Activated gamma-delta T cell (primary cell): ENCODE data around the gene KNL1.
"Not testable (repeated sequence)": the region's sequence is repeated elsewhere in the genome, so short reads cannot be mapped to it uniquely, and the experiment has no call there.

Source experiments
- DNase-seq: peaks from one replicate; lab custom pipeline; 2025; lab: John Stamatoyannopoulos, UW

Gene KNL1

DNA sequence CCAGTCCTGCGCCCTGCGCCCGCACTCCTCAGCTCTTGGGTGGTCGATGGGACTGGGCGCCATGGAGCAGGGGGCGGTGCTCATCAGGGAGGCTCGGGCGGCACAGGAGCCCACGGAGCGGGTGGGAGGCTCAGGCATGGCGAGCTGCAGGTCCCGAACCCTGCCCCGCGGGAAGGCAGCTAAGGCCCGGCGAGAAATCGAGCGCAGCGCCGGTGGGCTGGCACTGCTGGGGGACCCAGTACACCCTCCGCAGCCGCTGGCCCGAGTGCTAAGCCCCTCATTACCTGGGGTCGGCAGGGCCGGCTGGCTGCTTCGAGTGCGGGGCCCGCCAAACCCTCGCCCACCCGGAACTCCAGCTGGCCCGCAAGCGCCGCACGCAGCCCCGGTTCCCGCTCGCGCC lies 82.9 kb downstream of the KNL1 start:
- not testable (repeated sequence) for DNase-seq

- no peak for DNase-seq
Measured at GRCh38 chr15:40680151-40680550, 86.1 kb downstream of the KNL1 start.

GRCh38 chr15:40680959-40681358 lies 86.9 kb downstream of the KNL1 start:
- DNase-seq, result not testable (repeated sequence)

- DNase-seq, result no peak
Measured at GRCh38 chr15:40684381-40684780, 90.3 kb downstream of the KNL1 start.

DNA sequence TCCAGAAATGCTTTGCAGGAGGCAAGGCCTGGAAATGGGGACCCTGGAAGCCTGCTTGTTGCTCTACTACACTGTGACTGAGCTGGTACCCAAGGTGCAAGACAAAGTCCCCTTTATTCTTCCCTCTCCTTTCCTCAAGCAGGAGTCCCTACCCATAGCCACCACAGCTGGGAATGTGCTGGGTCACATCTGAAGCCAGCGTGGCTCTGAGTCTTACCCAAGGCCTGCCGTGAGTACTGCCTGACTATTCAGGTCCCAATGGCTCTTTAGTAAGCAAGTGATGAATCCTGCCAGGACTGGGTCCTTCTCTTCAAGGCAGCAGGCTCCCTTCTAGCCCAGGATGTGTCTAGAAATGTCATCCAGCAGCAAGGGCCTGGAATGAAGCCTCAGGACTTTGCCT lies 91.3 kb downstream of the KNL1 start:
- no peak for DNase-seq

- DNase-seq, result no peak
Measured at GRCh38 chr15:40688932-40689799, 95.1 kb downstream of the KNL1 start.

DNA sequence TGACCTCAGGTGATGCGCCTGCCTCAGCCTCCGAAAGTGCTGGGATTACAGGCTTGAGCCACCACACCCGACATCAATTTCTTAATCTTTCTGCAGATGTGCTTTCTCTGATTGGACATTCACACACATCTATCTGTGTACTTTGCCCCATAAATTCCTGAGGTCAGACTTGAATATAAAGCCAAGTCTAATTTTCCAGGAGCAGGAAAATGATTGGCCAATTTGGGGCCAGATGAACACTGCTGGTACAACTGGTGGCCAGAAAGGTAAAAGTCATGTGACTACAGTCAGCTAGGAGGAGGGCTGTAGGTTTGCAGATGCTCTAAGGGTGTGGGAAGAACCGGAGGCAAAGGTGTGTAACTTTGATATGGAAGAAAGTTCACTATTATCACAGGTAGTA lies 97.7 kb downstream of the KNL1 start:
- no peak for DNase-seq

GRCh38 chr15:40693904-40694687 lies 100.0 kb downstream of the KNL1 start:
- DNase-seq, result no peak

- peak; percentile 78 for DNase-seq
Measured at GRCh38 chr15:40694688-40695468, 100.8 kb downstream of the KNL1 start, which contains the start of gene RAD51. TSS of gene RAD51 (plus strand) at chr15:40695174. CDS start at chr15:40698759, 3,585 bp downstream.

GRCh38 chr15:40695469-40695890 lies 101.4 kb downstream of the KNL1 start:
- DNase-seq, result no peak

DNA sequence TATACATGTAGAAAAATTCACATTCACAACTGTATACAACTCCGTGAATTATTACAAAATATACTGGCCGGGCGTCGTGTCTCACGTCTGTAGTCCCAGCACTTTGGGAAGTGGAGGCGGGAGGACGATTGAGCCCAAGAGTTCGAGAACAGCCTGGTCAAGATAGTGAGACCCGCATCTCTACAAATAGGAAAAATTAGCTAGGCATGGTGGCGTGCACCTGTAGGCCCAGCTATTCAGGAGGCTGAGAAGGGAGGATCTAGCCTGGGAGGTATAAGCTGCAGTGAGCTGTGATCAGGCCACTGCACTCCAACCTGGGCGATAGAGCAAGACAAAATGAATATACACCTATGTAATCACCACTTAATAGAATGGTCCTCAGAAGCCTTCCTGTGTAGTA lies 102.2 kb downstream of the KNL1 start:
- DNase-seq, result no peak

DNA sequence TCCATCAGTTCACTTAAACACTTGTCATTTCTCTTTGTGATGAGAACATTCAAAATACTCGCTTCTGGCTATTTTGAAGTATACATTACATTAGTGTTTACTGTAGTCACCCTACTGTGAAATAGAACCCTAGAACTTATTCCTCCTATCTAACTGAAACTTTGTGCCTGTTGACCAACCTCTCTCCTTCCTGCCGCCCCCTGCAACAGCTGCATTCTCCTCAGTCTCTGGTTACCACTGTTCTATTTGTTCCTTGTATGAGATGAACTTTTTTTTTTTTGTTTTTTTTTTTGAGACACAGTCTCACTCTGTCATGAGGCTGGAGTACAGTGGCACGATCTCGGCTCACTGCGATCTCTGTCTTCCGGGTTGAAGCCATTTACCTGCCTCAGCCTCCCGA lies 103.9 kb downstream of the KNL1 start:
- DNase-seq, result no peak

- DNase-seq, result no peak
Measured at GRCh38 chr15:40702077-40702476, 108.0 kb downstream of the KNL1 start.

GRCh38 chr15:40706121-40706520 lies 112.1 kb downstream of the KNL1 start:
- DNase-seq, result no peak
